NCI-H1930 (cell line): Measurements from ENCODE around the gene SMYD3.

ENCODE experiments used
- DNase-seq, 2 experiments: peaks; one replicate each; lab custom pipeline; 2025; lab: John Stamatoyannopoulos, UW

SMYD3 gene

GRCh38 chr1:246275036-246275435 is 232.0 kb downstream of the SMYD3 start:
- no peak for DNase-seq

DNA sequence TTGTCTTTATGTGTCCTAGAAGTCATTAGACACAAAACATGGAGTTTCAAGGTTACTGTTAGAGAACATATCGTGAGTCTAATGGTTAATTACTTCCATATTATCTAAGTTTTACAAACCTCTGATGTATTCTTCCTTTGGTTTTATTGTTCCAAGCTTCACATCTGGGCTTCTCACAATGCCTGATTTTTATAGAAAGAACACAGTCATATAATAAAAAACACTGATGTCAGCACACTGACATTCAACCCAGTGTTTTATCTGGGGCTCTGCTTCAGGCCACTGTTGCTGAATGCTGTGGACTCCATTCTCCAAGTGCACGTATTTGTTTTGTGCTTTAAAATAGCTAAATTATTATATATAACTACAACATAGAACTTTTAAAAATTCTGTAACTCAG is 232.9 kb downstream of the SMYD3 start:
- no peak for DNase-seq

GRCh38 chr1:246271516-246271915 is 235.6 kb downstream of the SMYD3 start:
- DNase-seq: no peak

DNA sequence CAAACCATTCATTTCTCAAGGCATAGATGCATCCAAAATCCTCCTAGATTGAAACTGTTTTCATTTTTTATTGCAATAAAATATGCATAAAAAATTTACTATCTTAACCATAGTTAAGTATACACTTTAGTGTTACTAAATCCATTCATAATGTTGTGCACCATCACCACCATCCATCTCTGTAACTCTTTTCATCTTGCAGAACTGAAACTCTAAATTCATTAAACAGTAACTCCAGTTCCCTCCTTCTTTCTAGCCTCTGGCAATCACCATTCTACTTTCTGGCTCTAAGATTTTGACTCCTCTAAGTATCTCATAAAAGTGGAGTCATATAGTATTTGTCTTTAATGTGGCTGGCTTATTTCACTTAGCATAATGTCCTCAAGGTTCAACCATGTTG is 236.8 kb downstream of the SMYD3 start:
- no peak for DNase-seq

DNA sequence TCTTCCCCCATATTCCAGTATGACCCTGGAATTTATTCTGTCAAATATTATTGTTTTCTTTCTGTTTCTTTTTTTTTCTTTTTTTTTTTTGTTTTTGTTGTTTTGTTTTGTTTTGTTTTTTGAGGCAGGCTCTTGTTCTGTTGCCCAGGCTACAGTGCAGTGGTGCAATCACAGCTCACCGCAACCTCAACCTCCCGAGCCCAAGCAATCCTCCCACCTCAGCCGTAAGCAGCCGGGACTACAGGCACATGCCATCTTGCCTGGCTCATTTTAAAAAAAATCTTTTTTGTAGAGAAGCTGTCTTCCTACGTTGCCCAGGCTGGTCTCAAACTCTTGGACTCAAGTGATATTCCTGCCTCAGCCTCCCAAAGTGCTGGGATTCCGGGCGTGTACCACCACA is 237.6 kb downstream of the SMYD3 start:
- no peak for DNase-seq

GRCh38 chr1:246267896-246268295 is 239.2 kb downstream of the SMYD3 start:
- DNase-seq: no peak

- DNase-seq: no peak
Observed at GRCh38 chr1:246267426-246267825, 239.7 kb downstream of the SMYD3 start.

- no peak for DNase-seq
Observed at GRCh38 chr1:246265481-246265880, 241.6 kb downstream of the SMYD3 start.

DNA sequence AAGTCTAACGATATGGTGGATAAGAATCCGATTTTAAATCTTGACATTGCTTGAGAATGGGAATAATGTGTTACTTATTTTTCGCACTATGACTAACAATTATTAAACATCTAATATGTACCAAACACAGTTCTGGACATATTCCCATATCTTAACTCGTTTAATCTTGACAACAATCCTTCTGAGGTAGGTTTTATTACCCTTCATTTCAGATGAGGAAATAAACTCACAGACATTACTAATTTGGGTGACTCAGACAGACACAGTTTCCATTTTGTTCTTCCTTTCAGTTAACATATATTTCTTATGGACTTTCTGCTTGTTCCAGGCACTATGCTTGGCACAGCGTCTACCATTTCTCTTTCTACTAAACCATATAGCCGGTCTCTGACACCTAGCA is 244.8 kb downstream of the SMYD3 start:
- no peak for DNase-seq

GRCh38 chr1:246261639-246262038 is 245.4 kb downstream of the SMYD3 start:
- no peak for DNase-seq

DNA sequence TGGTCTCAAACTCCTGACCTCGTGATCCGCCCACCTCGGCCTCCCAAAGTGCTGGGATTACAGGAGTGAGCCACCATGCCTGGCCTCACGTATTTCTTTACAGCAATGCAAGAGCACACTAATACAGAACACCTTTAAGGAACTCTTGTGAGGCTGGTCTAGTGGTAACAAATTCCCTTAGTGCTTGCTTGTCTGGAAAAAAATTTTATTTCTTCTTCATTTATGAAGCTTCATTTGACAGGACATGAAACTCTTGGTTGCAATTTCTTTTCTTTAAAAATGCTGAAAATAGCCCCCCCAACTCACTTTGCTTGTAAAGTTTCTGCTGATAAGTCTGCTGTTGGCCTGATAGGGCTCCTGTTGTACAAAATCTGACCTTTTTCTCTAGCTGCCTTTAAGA is 248.8 kb downstream of the SMYD3 start:
- DNase-seq: no peak

- DNase-seq: no peak
Observed at GRCh38 chr1:246255773-246256172, 251.3 kb downstream of the SMYD3 start.

DNA sequence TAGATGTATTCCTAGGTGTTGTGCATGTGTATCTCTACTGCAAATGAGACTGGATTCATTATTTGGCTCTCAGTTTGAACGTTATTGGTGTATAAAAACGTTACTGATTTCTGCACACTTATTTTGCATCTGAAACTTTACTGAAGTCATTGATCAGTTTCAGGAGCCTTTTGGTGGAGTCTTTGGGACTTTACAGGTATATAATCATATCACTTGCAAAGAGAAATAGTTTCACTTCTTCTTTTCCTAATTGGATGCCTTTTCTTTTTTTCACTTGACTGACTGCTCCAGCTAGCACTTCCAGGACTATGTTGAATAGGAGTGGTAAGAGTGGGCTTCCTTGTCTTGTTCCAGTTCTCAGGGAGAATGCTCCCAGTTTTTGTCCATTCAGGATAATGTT is 252.2 kb downstream of the SMYD3 start:
- DNase-seq: no peak

DNA sequence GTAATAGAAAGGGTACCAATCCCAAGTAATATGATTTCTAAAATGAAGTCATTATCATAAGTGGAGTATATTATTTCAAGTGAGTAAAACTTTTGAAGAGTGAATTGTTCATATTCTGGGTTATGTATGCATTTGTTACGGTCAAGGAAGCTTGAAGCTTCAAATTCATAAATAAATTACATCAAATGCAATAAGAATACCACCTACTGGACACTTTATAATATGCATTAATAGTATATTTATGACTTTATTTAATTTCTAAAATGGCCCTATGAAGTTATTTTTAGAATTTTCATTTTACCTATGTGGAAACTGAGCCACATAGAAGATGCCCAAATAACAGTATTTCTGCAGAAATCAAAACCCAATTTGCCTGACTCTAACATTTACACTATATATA is 260.6 kb downstream of the SMYD3 start:
- DNase-seq: no peak

DNA sequence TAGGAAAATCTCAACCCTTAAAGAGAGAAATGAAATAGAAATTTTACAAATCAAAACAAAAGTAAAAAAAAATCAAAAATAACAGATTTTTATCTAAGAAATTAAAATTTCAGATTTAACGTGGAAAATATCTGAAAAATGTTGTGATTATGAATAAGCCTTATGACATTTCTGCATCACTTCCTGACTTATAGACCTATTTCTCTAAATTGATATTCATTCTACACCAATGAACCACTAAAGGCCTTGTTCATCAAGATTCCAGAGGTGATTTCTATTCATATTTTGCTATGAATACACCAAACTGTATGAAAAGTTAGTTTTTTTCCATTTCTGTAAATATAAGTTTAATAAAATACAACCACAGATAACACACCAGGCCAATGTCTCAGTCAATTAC is 261.5 kb downstream of the SMYD3 start:
- no peak for DNase-seq

DNA sequence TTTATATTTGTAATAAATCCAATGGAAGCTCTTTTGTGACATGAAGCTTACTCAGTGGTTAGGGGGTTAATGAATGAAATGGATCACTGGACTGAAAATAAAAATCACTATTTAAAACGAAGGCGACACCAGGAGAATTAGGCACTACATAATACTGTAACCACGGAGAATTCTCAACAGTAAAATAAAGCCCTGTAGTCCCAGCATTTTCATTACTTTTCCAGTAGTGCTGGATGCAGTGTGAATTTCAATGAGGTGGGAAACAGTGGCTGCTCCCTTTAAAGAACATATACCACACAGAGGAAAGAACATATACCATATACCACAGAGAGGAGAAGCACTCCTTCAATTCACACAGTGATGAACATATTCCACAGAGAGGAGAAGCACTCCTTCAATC is 275.0 kb downstream of the SMYD3 start:
- no peak for DNase-seq

GRCh38 chr1:246226041-246226440 is 281.0 kb downstream of the SMYD3 start:
- no peak for DNase-seq

DNA sequence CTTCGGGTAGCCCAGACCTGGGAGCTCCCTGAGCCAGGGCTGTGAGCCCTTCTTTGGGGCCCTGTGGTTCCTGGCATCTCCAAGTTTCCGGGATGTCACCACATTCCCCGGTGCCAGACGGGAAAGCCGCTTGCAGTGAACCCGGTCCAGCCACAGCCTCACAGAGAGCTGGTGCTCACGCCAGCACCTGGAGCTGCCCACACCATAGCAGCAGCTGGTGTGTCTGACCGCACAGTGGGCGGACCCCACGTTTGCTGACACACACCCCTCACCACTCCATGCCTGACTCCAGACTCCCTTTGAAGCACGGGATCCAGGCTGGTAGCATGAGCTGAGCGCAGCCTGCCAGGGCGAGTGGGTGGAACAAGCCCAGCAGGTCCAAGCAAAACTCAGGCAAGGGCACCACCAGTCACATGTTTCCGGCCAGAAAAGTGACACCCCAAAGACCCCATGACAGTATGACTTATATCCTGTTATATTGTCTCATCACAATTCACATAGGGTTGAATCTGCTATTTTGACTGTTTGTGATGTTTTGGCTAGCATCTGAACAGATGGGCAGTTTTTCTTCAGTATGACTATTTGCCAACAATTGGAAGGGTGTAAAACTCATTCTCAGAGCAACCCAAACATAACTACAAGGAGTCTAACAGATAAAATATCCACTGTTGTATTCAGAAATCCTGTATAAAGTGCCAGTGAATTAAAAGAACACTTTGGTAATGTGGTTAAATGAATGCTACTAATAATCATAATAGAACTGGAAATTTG is 285.4 kb downstream of the SMYD3 start:
- no peak for DNase-seq

- DNase-seq: no peak
Observed at GRCh38 chr1:246220495-246221065, 286.5 kb downstream of the SMYD3 start.

- DNase-seq: no peak
Observed at GRCh38 chr1:246219508-246220030, 287.5 kb downstream of the SMYD3 start.

DNA sequence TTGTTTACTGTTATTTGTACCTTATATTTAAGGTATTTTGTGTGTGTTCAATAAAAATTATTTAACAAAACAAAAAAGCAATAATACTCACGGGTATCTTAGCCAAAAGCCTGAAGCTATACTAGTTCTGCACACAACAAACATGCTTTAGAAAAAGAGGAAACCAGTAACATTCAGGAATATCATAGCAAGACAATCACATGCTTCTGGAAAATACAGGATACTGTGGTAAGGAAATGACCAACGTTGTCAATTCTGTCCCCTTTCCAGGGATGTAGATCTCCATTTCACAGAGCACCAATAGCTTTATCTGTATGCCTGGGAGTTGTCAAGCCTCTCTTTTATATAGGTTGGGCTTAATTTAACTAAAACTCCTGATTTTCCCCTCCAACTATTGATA is 288.4 kb downstream of the SMYD3 start:
- DNase-seq: no peak

GRCh38 chr1:246216906-246217305 is 290.2 kb downstream of the SMYD3 start:
- DNase-seq: no peak

DNA sequence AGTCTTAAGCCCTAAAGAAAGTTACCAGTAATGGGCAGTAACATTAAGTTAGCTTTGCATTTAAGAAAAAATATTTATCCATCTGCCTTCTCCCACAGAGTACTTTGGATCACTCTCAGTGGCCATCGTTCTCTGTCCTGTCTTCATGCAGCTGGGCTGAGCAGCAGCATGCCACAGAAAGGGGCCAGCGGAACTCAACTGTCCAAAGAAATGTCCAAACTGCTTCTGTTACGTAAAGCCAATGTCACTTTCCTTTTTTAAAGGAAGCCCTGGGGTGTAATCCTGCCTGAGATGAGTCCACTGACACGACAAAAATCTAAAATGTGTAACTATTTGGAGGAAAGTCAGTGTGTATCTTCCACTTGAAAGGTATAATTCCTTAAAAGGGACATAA is 291.6 kb downstream of the SMYD3 start:
- no peak for DNase-seq
